ENCODE measurements around the gene ADAMTS4.

The ADAMTS4 gene

GRCh38 chr1:161175771-161176453, 22.9 kb downstream of the ADAMTS4 start:
- FAIRE-seq (no peak), DNase-seq (ENCODE audit: insufficient read length, low spot score) (no peak)

- FAIRE-seq = no peak
- DNase-seq (ENCODE audit: insufficient read length, low spot score) = no peak
Observed at GRCh38 chr1:161174911-161175310, 23.9 kb downstream of the ADAMTS4 start.

- FAIRE-seq (no peak), DNase-seq (ENCODE audit: insufficient read length, low spot score) (no peak)
Observed at GRCh38 chr1:161173711-161174110, 25.1 kb downstream of the ADAMTS4 start.

- no peak for FAIRE-seq
- DNase-seq (ENCODE audit: insufficient read length, low spot score) = no peak
Observed at GRCh38 chr1:161172776-161173376, 26.0 kb downstream of the ADAMTS4 start.

- DNase-seq (ENCODE audit: insufficient read length, low spot score) = no peak
- no peak for FAIRE-seq
Observed at GRCh38 chr1:161172349-161172748, 26.5 kb downstream of the ADAMTS4 start.

GRCh38 chr1:161171696-161172095, 27.2 kb downstream of the ADAMTS4 start:
- FAIRE-seq (no peak), DNase-seq (ENCODE audit: insufficient read length, low spot score) (no peak)

- FAIRE-seq = no peak
- no peak for DNase-seq (ENCODE audit: insufficient read length, low spot score)
Observed at GRCh38 chr1:161171191-161171590, 27.7 kb downstream of the ADAMTS4 start.

- DNase-seq (ENCODE audit: insufficient read length, low spot score) = no peak
- no peak for FAIRE-seq
Observed at GRCh38 chr1:161168906-161169305, 29.9 kb downstream of the ADAMTS4 start.

- no peak for FAIRE-seq
- DNase-seq (ENCODE audit: insufficient read length, low spot score) = no peak
Observed at GRCh38 chr1:161166669-161167548, 31.9 kb downstream of the ADAMTS4 start.

- FAIRE-seq = no peak
Observed at GRCh38 chr1:161165742-161166668, 32.8 kb downstream of the ADAMTS4 start, which contains the start of gene PPOX. TSS of gene PPOX (plus strand) at chr1:161166426. CDS start at chr1:161166848, 422 bp downstream.

GRCh38 chr1:161164901-161165610, 33.8 kb downstream of the ADAMTS4 start:
- DNase-seq (ENCODE audit: insufficient read length, low spot score) (no peak), FAIRE-seq (no peak)

More at GRCh38 chr1:161165742-161166668, 32.8 kb downstream of the ADAMTS4 start, which contains the start of gene PPOX:
- peak; percentile 87 for DNase-seq (ENCODE audit: insufficient read length, low spot score)

GRCh38 chr1:161163793-161164192, 35.1 kb downstream of the ADAMTS4 start:
- DNase-seq (ENCODE audit: insufficient read length, low spot score) (no peak), FAIRE-seq (no peak)

- FAIRE-seq = no peak
- DNase-seq (ENCODE audit: insufficient read length, low spot score) = no peak
Observed at GRCh38 chr1:161162806-161163205, 36.0 kb downstream of the ADAMTS4 start.

GRCh38 chr1:161162052-161162451, 36.8 kb downstream of the ADAMTS4 start:
- FAIRE-seq = no peak
- DNase-seq (ENCODE audit: insufficient read length, low spot score) = no peak

GRCh38 chr1:161161652-161162051, 37.2 kb downstream of the ADAMTS4 start:
- FAIRE-seq (no peak), DNase-seq (ENCODE audit: insufficient read length, low spot score) (no peak)

GRCh38 chr1:161160671-161161145, 38.1 kb downstream of the ADAMTS4 start:
- DNase-seq (ENCODE audit: insufficient read length, low spot score) (no peak), FAIRE-seq (no peak)

GRCh38 chr1:161159913-161160243, 39.0 kb downstream of the ADAMTS4 start:
- FAIRE-seq = no peak

GRCh38 chr1:161159087-161159912, 39.6 kb downstream of the ADAMTS4 start, which contains the start of gene USP21:
TSS of gene USP21 (plus strand) at chr1:161159500. CDS start at chr1:161160641, 1,141 bp downstream.
- DNase-seq (ENCODE audit: insufficient read length, low spot score) (peak; percentile 88), FAIRE-seq (no peak)

More at GRCh38 chr1:161159913-161160243, 39.0 kb downstream of the ADAMTS4 start:
- no peak for DNase-seq (ENCODE audit: insufficient read length, low spot score)
